ENCODE data around the gene FTCD.

- TF ChIP-seq CTCF (IDR thresholded peaks at IDR 0.05) = no peak
- no peak for TF ChIP-seq POLR2A (IDR thresholded peaks at IDR 0.05)
Measured at GRCh38 chr21:46108827-46109312, 46.5 kb downstream of the FTCD start.
